Activated CD4-positive, alpha-beta T cell treated with anti-CD3 and anti-CD28 coated beads, Interleukin-2, amount 10 ng/mL, durations not matched to agents 7 days and 5 days (primary cell): ENCODE results near the gene POPDC2. TPM values are rescaled to one million over a fixed set of nuclear protein-coding genes. Genes with fewer than 3 reads are reported as not detected.
A peak's percentile ranks its signal among the peaks of the same experiment; 100 is the strongest.

ENCODE experiments used
- CTCF ChIA-PET: fragments of 350-600 bp; sonication (Branson Sonifier 250); formaldehyde crosslinking; loops from one replicate; lab custom pipeline; 2021; ENCODE audit warnings: antibody characterized with exemption; lab: Charles Lee
- POLR2A ChIA-PET: fragments of 350-600 bp; sonication (Branson Sonifier 250); formaldehyde crosslinking; loops from one replicate; lab custom pipeline; 2021; ENCODE audit warnings: antibody characterized with exemption; lab: Charles Lee
- DNase-seq: peaks from one replicate; pipeline ENCODE4 v3.0.0-alpha.2; 2020
- H3K27ac Mint-ChIP-seq: one replicate; pipeline ENCODE4 v1.8.0; 2021; ENCODE audit warnings: mild to moderate bottlenecking, moderate library complexity, mixed read lengths
- H3K27me3 Mint-ChIP-seq: one replicate; pipeline ENCODE4 v1.8.0; 2021; ENCODE audit warnings: mixed read lengths
- H3K36me3 Mint-ChIP-seq: one replicate; pipeline ENCODE4 v1.8.0; 2021; ENCODE audit warnings: low read depth, mixed read lengths
- H3K4me1 Mint-ChIP-seq: one replicate; pipeline ENCODE4 v1.8.0; 2021; ENCODE audit warnings: mixed read lengths
- H3K4me3 Mint-ChIP-seq: one replicate; pipeline ENCODE4 v1.8.0; 2021; ENCODE audit warnings: mild to moderate bottlenecking, moderate library complexity, mixed read lengths
- H3K9me3 Mint-ChIP-seq: one replicate; pipeline ENCODE4 v1.8.0; 2021; ENCODE audit warnings: mixed read lengths
- total RNA-seq, 2 experiments: library from RNA; stranded (reverse); gene quantifications; one replicate each; pipeline ENCODE4 v1.2.3, GENCODE V29; 2021

Gene POPDC2
- total RNA-seq, 2 experiments from 2014 or later, result 1.7 to 2.9 TPM

DNA sequence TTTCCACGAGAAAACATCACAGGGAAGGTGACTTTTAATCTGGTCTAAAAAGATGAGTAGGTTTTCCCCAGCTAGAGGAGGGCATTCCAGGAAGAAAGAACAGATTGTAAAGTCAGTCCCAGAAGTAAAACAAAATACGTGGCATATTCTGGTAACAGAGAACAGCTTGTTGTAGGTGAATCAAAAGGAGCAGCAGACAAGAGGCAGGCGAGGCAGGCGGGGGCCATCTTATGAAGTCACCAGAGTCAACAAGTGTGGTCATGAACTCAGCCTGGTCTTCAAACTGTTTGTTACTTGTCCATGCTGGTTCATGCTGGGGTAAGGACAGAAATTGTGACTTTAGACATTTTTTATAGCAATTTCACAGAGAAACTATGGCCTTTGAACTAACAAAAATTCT, 4.0 kb upstream of the POPDC2 start:
- H3K27ac Mint-ChIP-seq, result no peak overlapping the region
- no peak for DNase-seq

DNA sequence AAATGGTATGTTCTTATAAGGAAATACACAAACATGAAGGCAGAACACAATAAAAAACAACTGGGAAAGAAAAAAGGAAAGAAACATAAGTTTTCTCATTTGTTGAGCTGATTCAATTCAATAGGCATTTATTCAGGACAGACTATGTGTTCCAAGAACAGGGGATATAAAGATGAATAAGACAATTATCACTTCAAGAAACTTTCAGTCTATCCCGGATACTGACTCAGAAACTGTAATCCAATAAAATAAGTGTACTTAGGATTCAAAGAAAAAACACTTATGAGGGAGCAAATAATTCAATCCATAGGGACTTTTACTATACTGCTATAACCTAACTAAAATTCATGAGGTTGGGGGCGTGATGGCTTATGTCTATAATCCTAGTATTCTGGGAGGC, 3.5 kb upstream of the POPDC2 start:
- ChIA-PET POLR2A (no interaction called here), CTCF (interaction anchor here (1.3 kb wide), 1 partner anchor 11 kb away, joined by 5 read pairs; no protein-coding TSS in a partner anchor)
- Mint-ChIP-seq H3K9me3 (no peaks in the 10 kb centered on the region), H3K27me3 (no peaks in the 10 kb centered on the region), H3K4me3 (no peak overlapping the region), H3K4me1 (peaks cover 5% of the 10 kb centered on the region), H3K27ac (no peak overlapping the region), H3K36me3 (peaks cover 15% of the 10 kb centered on the region)
- no peak for DNase-seq

More for the DNA sequence above, 4.0 kb upstream of the POPDC2 start:
- Mint-ChIP-seq H3K36me3 (peaks cover 19% of the 10 kb centered on the region), H3K27me3 (no peaks in the 10 kb centered on the region), H3K4me1 (peaks cover 5% of the 10 kb centered on the region), H3K9me3 (no peaks in the 10 kb centered on the region), H3K4me3 (no peak overlapping the region)
- CTCF ChIA-PET, result no interaction called here
- POLR2A ChIA-PET, result no interaction called here

DNA sequence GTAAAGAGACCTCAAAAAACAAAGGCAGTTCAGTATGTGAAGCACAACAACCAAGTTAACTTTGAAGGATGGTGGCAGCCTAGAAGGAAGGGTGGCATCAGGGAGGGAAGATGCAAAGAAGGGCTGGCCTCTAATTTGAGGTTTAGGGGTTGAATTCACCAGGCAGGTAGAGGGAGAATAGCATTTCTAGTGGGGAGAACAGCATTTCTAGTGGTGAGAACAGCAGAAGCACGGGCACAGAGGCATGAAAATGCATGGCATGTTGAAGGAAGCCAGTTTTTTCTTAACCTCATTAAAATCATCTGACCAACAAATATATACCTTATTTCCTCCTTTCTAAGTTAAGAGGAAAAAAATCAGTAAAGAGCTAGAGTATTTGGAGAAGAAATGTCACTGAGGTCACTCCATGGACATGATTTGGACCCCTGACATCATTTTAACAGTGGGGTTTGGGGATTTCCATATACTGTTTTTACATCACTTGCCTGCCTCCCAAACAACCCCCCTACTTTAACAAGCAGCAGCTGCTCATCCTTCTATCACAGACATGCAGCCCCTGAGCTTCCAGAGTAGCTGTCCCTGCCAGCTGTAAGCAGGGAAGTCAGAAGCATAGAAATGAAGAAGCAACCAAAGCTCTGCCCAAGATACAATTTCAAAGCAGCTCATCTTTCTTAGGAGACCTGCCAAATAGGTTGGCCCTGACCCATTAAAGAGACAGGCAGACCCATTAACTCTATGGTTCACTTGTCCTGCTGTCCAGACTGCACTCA, 2.4 kb upstream of the POPDC2 start:
- ChIA-PET POLR2A (interaction anchor here (0.9 kb wide), 1 partner anchor 14 kb away, joined by 3 read pairs; no protein-coding TSS in a partner anchor), CTCF (interaction anchor here (0.8 to 1.3 kb wide), 5 partner anchors 10 to 63 kb away, joined by 3 to 5 read pairs (median 4); no protein-coding TSS in a partner anchor)
- Mint-ChIP-seq H3K9me3 (no peaks in the 10 kb centered on the region), H3K27me3 (no peaks in the 10 kb centered on the region), H3K4me3 (no peak overlapping the region), H3K36me3 (peaks cover 13% of the 10 kb centered on the region), H3K4me1 (peaks cover 10% of the 10 kb centered on the region), H3K27ac (no peak overlapping the region)
- no peak for DNase-seq

DNA sequence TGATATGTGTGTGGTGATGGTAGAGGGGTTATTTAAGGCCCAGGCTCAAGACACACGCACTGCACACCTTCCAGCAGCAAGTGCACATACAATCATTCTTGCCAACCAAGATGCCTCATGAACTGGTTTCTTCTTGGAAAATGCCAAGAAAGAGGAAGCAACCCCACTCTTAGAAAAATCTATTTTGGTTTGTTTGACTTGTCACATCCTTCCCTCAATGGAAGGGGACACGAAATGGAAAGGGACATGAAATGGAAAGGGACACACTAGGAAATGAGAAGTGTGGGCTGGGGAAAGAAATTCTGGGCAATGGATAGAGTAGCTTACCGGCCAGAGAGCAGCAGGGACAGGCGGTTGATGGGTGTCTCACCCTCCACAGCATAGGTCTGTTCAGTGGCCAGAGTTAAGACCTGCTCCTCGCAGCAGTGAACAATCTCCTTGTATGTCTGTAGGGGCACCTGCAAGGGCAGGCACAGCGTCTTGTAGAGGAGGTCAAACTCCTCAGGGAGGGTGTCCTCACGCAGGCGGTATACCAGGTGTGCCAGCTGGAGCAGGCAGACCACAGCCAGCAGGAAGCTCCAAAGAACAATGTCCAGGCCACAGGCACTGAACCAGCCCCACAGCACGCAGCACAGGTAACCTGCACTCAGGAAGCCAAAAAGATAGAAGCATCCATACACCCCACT, 640 bp downstream of the POPDC2 start:
- Mint-ChIP-seq H3K27me3 (no peaks in the 10 kb centered on the region), H3K9me3 (no peaks in the 10 kb centered on the region), H3K36me3 (no peaks in the 10 kb centered on the region), H3K27ac (no peak overlapping the region), H3K4me1 (peaks cover 10% of the 10 kb centered on the region), H3K4me3 (no peak overlapping the region)
- no peak for DNase-seq
- POLR2A ChIA-PET, result no interaction called here
- CTCF ChIA-PET, result interaction anchor here (1.2 kb wide), 1 partner anchor 21 kb away, joined by 3 read pairs; no protein-coding TSS in a partner anchor

DNA sequence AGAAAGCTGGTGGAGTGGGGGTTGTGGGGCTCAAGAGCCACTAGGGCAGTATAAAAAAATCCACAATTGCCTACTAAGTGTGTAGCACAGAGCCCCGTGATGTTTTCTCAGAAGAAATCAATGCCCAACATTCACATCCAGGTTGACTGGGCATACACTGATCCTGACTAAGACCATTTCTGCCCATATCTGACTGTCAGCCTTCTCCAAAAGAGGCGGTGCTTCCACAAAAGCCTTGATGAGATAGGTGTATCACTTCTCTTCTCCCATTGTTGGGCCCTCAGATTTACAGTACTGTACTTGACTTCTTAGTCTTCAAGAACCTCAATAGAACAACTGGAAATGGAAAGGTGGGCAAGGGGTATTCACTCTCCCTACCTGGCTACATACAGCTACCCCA, 1.4 kb downstream of the POPDC2 start:
- Mint-ChIP-seq H3K4me3 (no peak overlapping the region), H3K4me1 (peaks cover 10% of the 10 kb centered on the region), H3K9me3 (no peaks in the 10 kb centered on the region), H3K36me3 (no peaks in the 10 kb centered on the region), H3K27ac (no peak overlapping the region), H3K27me3 (no peaks in the 10 kb centered on the region)
- CTCF ChIA-PET, result no interaction called here
- POLR2A ChIA-PET, result no interaction called here
- DNase-seq, result no peak

DNA sequence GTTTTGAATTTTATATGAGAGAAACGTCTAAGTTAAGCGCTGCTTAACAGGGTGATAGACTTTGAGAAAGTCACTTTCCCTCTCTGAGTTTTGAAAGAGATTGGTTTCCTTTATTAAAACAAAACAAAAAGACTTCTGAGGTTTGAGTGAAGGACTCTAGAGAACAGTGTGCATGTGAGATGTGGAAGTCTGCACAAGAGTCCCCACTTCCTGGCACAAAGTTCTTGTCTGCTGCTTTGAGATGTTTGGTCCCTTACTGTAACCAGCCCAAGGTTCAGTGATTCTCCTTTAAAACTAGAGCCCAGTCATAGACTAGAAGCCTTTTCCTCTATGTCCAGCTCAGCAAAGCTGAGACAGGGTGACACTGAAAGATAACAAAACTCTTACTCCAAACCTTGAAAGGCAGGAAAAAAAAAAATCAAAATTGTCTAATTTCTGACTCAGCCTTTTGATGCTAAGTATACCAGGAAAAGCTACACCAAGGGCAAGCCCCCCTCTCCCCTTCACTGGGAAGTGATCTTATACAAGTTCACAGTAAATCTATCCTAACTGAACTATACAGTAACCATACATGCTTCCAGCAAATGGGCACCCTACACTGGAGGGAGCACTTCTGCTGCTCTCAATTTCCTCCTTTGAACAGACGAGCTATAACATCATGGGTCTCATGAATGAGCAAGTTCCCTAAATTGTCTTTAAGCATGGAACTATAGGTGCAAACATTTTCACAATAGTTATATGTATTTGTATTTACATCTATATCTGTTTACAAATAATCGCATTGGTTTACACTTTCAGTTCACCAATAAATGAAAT, 2.3 kb downstream of the POPDC2 start:
- H3K4me1 Mint-ChIP-seq, result peaks cover 10% of the 10 kb centered on the region
- no peak for DNase-seq
- H3K4me3 Mint-ChIP-seq, result no peak overlapping the region
- H3K27ac Mint-ChIP-seq, result peak overlapping the region; percentile 10
- H3K27me3 Mint-ChIP-seq, result no peaks in the 10 kb centered on the region
- POLR2A ChIA-PET, result no interaction called here
- CTCF ChIA-PET, result interaction anchor here (0.7 to 1.9 kb wide), 3 partner anchors 9 to 15 kb away, joined by 3 to 6 read pairs (median 4); no protein-coding TSS in a partner anchor
- no peaks in the 10 kb centered on the region for H3K9me3 Mint-ChIP-seq
- no peaks in the 10 kb centered on the region for H3K36me3 Mint-ChIP-seq

DNA sequence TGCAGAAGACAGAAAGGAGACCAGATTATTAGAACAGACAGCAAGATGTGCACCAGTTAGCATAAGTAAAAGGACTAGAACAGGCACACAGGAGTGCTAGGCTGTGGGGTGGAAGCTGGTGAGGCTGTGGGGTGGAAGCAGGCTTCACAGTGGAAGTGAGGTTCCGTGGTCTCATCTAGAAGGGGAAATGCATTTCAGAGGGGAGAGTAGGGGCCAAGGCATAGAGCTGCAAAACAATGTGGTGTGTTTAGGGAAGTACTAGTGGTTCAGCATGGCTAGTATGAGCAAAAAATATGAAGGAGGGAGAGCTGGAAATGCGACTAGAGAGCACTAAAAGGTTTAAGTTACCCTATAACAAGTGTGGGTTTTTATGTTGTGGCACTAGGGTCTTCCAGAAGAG, 6.5 kb downstream of the POPDC2 start:
- Mint-ChIP-seq H3K36me3 (no peaks in the 10 kb centered on the region), H3K4me3 (no peak overlapping the region), H3K4me1 (peaks cover 10% of the 10 kb centered on the region), H3K27me3 (no peaks in the 10 kb centered on the region), H3K27ac (no peak overlapping the region), H3K9me3 (no peaks in the 10 kb centered on the region)
- DNase-seq, result no peak
- CTCF ChIA-PET, result interaction anchor here (0.9 to 1.0 kb wide), 2 partner anchors 12 to 19 kb away, joined by 4 to 5 read pairs; no protein-coding TSS in a partner anchor
- POLR2A ChIA-PET, result no interaction called here

DNA sequence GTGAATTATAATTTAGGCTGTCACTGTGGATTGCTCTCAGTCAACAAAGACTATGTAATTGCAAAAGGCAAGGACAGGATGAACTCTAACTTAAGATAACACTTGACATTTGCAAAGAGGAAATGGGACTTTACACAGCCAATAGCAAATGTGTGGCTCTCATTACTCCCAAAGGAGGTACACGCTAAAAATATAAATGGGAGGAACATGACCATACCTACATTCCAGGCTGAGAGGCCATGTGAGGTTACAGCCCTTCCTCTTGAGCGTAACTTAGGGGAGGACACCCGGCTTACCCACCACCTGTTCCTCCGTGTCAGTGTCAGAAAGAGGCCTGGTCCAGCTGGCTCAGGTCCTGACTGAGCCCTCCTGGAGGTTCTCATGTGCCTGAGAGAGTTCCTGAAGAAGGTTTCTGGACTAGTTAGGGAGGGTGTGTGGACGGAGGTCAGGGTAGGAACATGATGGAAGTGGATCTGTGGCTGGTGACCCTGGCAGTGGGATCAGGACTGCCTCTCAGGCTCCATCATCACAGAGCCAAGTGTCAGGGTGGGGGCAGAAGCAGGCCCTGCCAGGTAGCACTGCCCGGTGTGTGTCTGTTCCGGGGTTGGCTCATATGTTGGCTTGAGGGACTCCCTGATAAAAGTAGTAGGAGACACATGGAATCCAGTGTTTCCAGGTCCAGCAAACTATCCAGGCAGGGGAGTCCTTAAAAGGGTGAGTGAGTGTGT, 7.9 kb downstream of the POPDC2 start:
- Mint-ChIP-seq H3K36me3 (no peaks in the 10 kb centered on the region), H3K4me3 (no peak overlapping the region), H3K27ac (no peak overlapping the region), H3K9me3 (no peaks in the 10 kb centered on the region), H3K27me3 (no peaks in the 10 kb centered on the region), H3K4me1 (peaks cover 2% of the 10 kb centered on the region)
- POLR2A ChIA-PET, result no interaction called here
- CTCF ChIA-PET, result no interaction called here
- DNase-seq, result no peak

DNA sequence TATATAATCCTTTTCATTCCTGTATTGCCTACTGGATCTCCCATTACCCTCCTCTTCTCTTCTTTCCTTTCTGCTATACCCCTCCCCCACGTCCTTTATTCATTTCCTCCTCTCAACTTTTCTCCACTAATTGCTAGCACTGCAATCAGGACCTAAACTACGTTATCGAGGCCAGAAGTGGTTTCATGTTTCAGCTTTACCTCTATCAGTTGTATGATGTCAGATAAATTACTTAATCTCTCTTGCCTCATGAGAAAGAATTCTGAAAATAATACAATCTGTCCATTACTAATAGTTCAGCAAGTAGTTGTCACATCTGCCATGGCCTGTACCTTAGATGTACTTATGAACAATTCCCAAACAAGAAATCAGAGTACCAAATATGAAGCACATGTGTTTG, 10.6 kb downstream of the POPDC2 start:
- DNase-seq, result no peak
- Mint-ChIP-seq H3K36me3 (peaks cover 5% of the 10 kb centered on the region), H3K9me3 (no peaks in the 10 kb centered on the region), H3K4me3 (no peak overlapping the region), H3K27me3 (no peaks in the 10 kb centered on the region), H3K27ac (no peak overlapping the region), H3K4me1 (no peaks in the 10 kb centered on the region)
- ChIA-PET POLR2A (no interaction called here), CTCF (interaction anchor here (0.9 kb wide), 1 partner anchor 8 kb away, joined by 4 read pairs; no protein-coding TSS in a partner anchor)

DNA sequence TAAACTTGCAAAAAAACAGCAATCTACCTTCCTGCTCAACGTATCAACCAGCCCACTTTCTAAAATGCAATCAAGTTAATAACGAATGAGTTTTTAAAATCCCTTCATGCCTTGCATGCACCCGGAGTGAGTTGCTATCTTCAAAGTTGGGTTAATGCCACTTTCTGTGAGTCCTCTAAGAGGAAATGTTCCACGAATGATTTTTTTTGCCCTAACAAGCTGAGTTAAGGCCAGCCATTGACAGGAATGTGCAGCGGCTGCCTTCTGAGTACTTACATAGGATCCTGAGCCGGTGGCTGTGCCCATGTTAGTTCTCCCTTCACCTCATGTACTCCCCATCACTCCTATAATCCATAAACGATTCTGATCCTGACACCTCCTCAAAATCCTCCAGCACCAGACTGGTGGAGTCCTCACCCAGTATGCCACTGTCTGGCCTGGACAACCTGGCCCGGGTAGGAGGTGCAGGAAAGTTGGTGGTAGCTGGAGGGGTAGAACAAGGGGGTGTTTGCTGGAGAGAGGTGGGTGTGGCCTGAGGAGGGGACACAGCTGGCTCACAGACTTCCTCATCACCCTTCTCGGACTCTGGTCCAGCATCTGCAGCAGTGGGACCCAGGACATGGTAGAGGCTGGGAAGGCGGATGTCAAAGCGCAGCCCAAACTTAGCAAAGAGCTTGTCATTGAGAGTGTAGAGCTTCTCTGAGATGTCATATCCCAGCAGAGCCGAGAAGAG, 12.4 kb downstream of the POPDC2 start:
- Mint-ChIP-seq H3K27me3 (no peaks in the 10 kb centered on the region), H3K4me3 (no peak overlapping the region), H3K9me3 (no peaks in the 10 kb centered on the region), H3K4me1 (no peaks in the 10 kb centered on the region), H3K27ac (no peak overlapping the region), H3K36me3 (peaks cover 5% of the 10 kb centered on the region)
- no peak for DNase-seq
- ChIA-PET POLR2A (interaction anchor here (0.6 kb wide), 1 partner anchor 17 kb away, joined by 4 read pairs; no protein-coding TSS in a partner anchor), CTCF (interaction anchor here (0.7 to 1.9 kb wide), 4 partner anchors 10 to 28 kb away, joined by 3 to 4 read pairs (median 3); no protein-coding TSS in a partner anchor)

DNA sequence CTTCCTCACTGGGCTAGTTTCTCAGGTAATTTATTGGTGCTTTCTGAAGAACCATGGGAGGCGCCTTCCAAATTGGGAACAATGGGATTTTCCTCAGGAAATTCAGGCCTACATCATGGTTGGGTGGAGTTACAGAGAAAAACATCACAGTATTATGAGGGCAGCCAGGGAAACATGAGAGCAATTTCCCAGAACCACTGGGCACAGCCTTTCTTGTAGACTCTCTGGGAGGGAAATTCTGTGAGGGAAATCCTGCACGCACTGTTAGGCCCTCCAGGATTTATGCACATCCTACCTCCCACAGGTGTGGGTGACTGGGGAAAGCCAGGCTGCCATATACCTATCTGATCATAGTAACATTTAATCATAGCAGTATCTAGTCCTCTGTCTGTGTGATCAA, 13.2 kb downstream of the POPDC2 start:
- no peaks in the 10 kb centered on the region for H3K9me3 Mint-ChIP-seq
- H3K27me3 Mint-ChIP-seq, result no peaks in the 10 kb centered on the region
- ChIA-PET CTCF (interaction anchor here (0.7 to 1.9 kb wide), 2 partner anchors 16 to 35 kb away, joined by 3 read pairs; no protein-coding TSS in a partner anchor), POLR2A (interaction anchor here (0.6 kb wide), 1 partner anchor 16 kb away, joined by 4 read pairs; no protein-coding TSS in a partner anchor)
- no peak overlapping the region for H3K27ac Mint-ChIP-seq
- no peak for DNase-seq
- peaks cover 4% of the 10 kb centered on the region for H3K4me1 Mint-ChIP-seq
- H3K4me3 Mint-ChIP-seq, result no peak overlapping the region
- H3K36me3 Mint-ChIP-seq, result peaks cover 7% of the 10 kb centered on the region
